ENCODE data around the gene FGD2.
"Not testable (repeated sequence)": the region's sequence is repeated elsewhere in the genome, so short reads cannot be mapped to it uniquely, and the experiment has no call there.

The FGD2 gene

DNA sequence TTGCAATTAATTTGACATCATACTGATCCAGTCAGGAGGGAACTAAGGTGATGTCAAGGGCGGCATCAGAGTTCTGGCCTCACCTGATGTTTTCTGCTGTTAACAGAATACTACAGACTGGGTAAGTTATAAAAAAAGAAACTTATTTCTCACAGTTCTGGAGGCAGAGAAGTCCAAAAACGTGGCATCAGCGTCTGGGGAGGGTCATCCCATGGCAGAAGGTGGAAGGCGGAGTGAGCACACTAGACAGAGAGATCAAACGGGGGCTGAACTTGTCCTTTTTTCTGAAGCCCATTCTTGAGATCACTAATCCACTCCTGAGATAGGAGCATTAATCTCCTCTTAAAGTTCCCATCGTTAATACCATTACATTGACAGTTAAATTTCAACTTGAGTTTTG, 16.2 kb upstream of the FGD2 start:
- no peak for DNase-seq (ENCODE audit: low spot score)
- FAIRE-seq = no peak

- FAIRE-seq; DNase-seq (ENCODE audit: low spot score): not testable (repeated sequence)
These were observed 15.1 kb upstream of the FGD2 start for GRCh38 chr6:36990401-36990800.

GRCh38 chr6:36997811-36998722, 7.4 kb upstream of the FGD2 start:
- FAIRE-seq = no peak
- DNase-seq (ENCODE audit: low spot score) = no peak

GRCh38 chr6:36998723-36999038, 6.8 kb upstream of the FGD2 start:
- DNase-seq (ENCODE audit: low spot score) = no peak
- FAIRE-seq = no peak

GRCh38 chr6:36999061-36999750, 6.2 kb upstream of the FGD2 start:
- no peak for FAIRE-seq

DNA sequence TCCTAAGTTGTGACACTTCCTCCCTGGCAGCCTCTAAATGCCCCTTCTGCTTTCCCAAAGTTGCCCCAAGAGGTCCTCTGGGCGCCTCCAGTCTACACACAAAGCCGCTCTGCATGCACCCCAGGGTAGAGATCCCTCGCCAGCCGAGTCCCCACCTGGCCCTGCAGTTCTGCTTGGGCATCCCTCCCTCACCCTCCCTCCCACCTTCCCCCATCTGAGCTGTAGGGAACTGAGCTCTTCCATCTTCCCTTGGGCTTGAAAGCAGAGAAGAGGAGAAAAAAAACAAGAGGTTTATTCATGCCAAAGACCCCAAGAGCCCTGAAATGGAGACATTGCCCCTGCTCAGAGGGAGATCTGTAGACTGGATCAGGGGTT, 5.7 kb upstream of the FGD2 start:
- no peak for FAIRE-seq
- DNase-seq (ENCODE audit: low spot score) = no peak

More at GRCh38 chr6:36999061-36999750, 6.2 kb upstream of the FGD2 start:
- DNase-seq (ENCODE audit: low spot score) = peak; percentile 10

DNA sequence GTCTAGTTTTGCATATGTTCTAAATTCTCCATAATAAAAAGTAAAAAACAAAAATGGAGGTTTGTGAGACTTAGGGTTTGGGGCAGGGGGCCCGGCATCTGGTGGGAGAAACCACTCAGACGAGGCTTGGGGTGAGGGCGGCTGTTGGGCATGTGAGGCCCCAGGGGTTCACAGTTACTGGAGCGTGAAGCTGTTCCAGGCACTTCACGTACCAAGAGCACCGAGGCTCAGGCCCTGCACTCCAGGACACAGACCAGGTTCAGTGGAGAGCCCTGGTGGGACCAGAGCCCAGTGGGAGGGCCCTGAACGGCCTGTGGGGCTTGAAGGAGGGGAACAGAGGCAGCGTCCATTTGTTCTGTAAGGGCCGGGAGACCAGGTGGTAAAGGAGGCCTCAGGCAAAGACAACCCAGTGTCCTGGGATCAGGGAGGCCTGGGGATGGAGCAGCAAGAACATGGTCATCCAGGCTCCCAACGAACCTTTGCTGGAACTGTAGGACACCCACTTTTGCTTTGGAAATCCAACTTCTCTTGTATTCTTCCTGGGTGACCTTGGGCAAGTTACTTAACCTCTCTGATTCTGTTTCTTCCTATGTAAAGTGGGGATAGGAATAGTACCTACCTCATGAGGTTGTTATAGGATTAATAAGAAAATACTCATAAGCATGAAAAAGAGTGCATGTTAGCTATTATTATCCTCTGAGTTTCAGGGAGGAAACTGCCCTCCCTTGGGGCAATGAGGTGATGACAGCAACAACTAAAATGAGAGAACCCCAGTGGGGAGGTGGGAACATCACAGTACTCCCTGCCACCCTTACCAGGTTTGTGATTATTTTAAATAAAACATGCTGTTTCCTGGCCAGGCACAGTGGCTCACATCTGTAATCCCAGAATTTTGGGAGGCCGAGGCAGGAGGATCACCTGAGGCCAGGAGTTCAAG, 1.1 kb upstream of the FGD2 start:
- DNase-seq (ENCODE audit: low spot score) (no peak), FAIRE-seq (no peak)

DNA sequence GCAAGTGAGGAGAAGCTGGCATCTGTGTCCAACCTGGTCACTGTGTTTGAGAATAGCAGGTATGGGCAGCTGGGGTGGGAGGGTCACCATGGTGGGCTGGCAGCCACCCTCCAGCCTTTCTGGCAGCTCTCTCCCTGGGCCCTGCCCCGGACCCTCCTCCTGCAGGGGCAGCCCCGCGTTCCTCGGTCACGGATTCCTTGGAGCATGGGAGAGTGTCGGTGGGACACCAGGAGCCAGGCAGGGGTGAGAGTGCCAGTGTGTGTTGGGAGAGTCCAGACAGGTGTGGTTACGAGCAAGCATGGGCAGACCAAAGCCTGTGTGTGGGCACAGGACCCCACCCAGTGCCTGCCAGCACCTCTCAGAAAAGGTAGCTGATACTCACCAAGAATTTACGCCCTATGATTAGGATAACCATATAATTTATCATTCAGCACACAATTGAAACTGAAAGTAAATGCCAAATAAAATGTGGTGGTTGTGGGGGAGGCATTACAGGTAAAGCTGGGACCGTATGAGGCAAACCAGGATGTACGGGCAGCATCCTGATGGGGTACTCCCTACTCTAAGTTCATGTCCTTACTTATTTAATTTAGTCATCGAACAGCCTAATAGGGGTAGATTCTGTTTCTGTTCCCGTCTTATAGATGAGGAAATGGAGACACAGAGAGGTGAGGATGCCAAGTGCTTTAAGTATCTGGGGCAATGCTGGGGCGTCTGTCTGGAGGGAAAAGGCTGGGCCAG, 542 bp downstream of the FGD2 start:
- FAIRE-seq (no peak), DNase-seq (ENCODE audit: low spot score) (no peak)

DNA sequence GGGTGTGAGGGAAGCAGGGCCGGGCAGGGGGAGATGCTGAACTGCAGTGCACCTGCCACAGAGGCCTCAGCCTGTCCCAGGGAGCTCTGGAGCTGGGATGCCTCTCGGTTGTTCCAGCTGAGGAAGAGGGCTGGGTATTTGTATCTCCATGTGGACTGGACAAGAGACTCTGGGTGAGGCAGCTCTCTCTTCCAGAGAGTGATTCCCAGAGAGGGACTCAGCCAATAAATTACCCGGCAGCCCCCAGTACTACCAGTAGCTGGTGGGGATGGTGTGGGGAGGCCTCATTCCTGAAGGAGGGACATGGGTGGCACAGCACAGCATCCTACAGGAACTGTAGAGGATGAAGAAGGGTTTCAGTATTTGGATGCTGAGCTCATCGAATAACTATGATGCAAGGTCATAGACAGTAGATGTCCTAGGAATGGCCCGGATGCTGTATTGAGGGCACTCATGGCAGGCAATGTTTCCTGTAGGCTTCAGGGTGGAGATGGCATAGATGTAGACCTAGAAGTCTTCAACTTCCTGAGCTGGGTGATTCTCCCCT, 1.4 kb downstream of the FGD2 start:
- FAIRE-seq (no peak), DNase-seq (ENCODE audit: low spot score) (peak; percentile 62)

GRCh38 chr6:37007340-37008043, 2.0 kb downstream of the FGD2 start:
- FAIRE-seq = no peak
- no peak for DNase-seq (ENCODE audit: low spot score)

GRCh38 chr6:37008484-37009465, 3.3 kb downstream of the FGD2 start:
- DNase-seq (ENCODE audit: low spot score) (no peak), FAIRE-seq (no peak)

DNA sequence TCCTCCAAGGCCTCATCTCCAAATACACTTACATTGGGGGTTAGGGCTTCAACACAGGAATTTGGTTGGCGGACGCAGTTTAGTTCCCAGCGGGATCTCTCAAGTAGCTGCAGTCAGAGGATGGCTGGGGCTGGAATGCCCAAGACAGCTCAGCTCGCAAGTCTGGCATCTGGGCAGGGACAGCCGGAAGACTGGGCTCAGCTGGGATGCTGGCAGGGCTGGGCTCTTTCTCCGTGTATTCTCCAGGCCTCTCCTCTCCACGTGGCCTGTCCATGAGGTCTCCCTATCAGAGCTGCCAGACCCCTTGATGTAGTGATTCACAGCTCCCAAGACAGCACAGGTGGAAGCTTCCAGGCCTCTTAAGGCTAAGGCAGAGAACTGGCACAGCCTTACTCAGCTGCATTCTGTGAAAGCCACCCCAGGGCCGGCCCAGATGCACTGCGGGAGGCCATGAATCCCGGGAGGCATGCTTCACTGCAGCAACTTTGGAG, 5.0 kb downstream of the FGD2 start:
- DNase-seq (ENCODE audit: low spot score) (no peak), FAIRE-seq (no peak)

DNA sequence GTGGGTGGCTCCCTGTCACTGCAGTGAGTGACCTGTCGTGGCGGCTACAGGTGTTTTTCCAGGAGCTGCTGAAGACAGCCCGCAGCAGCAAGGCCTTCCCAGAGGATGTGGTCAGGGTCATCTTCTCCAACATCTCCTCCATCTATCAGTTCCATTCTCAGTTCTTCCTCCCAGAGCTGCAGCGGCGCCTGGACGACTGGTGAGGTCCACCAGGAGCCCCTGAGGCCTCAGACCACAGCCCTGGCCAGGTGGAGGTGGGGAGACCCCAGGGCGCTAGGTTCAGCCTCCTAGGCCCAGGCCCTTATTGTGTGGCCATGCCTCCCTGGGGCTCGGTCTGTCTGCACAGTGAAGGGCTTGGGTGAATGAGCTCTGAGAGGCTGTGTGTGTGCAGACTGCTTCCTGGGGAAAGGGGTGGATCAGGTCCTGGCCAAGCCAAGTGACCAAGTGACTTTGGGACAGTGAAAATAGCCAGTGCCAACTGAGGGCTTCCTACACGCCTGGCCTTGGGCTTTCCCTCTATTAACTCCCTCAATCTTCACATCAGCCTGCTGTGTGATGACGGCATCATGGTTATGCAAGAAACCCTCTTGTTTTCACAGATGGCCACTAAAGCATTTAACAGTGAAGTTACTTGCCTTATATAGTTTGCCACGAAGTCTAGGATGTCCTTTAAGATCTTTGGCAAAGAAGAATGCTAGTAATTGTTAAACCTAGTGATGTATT, 6.4 kb downstream of the FGD2 start:
- FAIRE-seq = no peak
- no peak for DNase-seq (ENCODE audit: low spot score)

DNA sequence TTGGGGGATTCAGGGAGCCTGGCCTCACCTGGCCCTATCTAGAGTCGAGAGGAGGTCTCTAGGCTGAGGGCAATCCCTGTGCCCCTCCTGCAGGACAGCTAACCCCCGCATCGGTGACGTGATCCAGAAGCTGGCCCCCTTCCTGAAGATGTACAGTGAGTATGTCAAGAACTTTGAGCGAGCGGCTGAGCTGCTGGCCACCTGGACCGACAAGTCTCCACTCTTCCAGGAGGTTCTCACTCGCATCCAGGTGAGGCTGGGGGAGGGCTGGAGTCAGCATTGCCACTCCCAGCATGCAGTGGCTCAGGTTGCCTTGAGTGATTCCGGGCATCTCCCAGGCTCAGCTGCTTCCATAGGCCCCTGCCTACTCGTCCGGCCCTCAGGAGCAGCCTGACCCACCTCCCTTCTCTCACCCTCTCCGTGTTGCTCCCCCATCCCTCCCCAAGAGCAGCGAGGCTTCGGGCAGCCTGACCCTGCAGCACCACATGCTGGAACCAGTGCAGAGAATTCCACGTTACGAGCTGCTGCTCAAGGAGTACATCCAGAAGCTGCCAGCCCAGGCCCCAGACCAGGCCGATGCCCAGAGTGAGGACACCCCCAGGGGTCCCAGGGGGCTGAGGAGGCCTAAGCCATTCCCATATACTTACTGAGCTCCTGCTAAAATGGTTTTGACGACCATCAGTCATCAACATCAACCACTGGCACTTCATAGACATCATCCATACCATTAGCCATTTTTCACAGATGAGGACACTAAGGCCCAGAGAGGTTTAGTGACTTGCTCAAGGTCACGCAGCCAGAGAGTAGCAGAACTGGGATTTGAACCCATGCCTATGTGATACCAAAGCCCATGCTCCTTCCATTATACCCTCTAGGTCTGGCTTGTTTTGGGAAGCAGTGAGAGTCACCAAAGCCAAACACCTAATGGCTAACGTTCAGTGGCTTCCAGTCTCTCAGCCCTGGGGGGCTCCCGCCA, 8.3 kb downstream of the FGD2 start:
- DNase-seq (ENCODE audit: low spot score) (no peak), FAIRE-seq (no peak)

DNA sequence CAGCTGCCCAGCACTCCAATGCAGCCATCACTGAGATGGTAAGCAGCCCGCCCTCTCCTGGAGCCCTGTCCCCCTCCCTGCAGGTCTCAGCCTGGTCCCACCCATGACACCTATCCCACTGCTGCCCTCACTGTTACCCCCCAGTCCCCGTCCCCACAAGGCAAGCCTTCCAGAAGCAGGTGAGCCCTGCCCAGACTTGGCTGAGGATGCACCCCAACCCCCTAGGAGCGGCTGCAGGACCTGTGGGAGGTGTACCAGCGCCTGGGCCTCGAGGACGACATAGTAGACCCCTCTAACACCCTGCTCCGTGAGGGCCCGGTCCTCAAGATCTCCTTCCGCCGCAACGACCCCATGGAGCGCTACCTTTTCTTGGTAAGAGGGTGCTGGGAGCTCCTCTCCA, 9.2 kb downstream of the FGD2 start:
- FAIRE-seq (no peak), DNase-seq (ENCODE audit: low spot score) (no peak)

GRCh38 chr6:37015532-37015931, 10.1 kb downstream of the FGD2 start:
- DNase-seq (ENCODE audit: low spot score) (no peak), FAIRE-seq (no peak)

DNA sequence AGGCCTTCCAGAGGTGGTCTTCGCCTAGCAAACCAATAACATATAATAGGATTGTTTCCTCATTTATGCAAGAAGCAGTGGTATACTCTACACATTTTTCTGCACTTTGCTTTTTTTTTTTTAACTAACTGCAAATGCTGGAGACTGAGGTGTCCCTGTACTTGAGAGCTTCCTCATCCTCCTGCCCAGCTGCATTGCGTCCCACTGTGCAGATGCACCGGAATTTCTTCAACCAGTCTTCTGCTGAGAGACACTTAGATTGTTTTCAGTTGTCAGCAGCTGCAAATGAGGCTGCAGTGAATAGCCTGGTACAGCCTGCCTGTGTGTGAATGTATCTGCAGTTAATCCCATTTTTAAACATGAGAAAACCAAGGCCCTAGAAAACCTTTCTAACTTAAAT, 11.5 kb downstream of the FGD2 start:
- FAIRE-seq = no peak
- no peak for DNase-seq (ENCODE audit: low spot score)

All from RCC 7860 (cell line).